ENCODE data around the gene PCNT. TPM values are rescaled to one million over a fixed set of nuclear protein-coding genes. Genes with fewer than 3 reads are reported as not detected.

PCNT gene
- total and polyA plus RNA-seq, 9 of the 15 experiments (the other 6 are each of a cell fraction or from before 2014, with no cell fraction given): 9.1 to 53.5 (median 31.3) TPM

DNA sequence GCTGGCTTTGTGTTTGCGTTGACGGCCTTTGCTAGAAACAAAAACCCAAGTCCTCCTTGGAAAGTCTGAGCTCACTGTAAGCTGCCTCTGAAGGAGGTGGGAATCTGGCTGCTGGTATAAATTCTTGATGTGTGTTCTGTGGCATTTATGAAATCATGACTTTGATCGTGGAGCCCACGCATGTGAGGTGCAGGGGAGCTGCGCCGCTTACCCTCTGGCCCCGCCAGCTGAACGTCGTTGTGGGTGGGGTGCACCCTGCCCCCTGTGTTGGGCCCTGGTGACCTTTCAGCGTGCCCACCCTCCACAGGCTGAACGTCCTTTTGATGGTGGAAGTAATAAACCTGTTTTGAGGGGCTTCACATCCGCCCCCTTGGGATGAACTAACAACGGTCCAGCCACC is 113.6 kb downstream of the PCNT start (continued):
- TF ChIP-seq, protein P1, sequence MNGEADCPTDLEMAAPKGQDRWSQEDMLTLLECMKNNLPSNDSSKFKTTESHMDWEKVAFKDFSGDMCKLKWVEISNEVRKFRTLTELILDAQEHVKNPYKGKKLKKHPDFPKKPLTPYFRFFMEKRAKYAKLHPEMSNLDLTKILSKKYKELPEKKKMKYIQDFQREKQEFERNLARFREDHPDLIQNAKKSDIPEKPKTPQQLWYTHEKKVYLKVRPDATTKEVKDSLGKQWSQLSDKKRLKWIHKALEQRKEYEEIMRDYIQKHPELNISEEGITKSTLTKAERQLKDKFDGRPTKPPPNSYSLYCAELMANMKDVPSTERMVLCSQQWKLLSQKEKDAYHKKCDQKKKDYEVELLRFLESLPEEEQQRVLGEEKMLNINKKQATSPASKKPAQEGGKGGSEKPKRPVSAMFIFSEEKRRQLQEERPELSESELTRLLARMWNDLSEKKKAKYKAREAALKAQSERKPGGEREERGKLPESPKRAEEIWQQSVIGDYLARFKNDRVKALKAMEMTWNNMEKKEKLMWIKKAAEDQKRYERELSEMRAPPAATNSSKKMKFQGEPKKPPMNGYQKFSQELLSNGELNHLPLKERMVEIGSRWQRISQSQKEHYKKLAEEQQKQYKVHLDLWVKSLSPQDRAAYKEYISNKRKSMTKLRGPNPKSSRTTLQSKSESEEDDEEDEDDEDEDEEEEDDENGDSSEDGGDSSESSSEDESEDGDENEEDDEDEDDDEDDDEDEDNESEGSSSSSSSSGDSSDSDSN (IDR thresholded peaks at IDR 0.05; ENCODE audit: borderline replicate concordance in 1 of 2, low read depth in 2 of 2, low read length in 2 of 2): no peak

DNA sequence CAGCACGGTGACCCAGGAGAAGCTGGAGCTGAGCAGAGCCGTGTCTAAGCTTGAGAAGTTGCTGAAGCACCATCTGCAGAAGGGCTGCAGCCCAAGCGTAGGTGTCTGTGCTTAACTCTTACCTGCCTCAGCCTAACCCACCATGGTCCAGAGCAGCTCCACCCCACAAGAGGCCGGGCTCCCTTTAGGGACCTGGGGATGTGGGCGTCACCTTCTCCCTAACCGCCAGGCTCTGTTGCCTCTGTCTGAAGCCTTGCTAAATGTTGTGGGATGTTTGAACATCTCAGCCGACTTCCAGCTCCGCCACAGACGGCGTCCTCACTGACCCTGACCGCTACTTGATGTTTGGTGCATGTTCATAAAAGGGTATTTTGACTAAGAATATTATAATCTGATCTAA is 114.3 kb downstream of the PCNT start:
- H3K27ac ChIP-seq (ENCODE audit: extremely low read depth, low read depth, low read length): no peak overlapping the region
- no TSS peak for BruUV-seq (replicated peaks)
- H3K27me3 ChIP-seq (ENCODE audit: control insufficient read depth in 2 of 2, insufficient read depth in 2 of 2, low read length in 2 of 2): no peaks in the 10 kb centered on the region
- 92% methylated on average over 11 of the region's 11 CpGs for WGBS (ENCODE audit: insufficient coverage, low coverage, missing lambda C conversion rate)
- no peaks in the 10 kb centered on the region for H3K9me1 ChIP-seq (ENCODE audit: control insufficient read depth, insufficient read depth, low read length)
- ChIA-PET POLR2A (interaction anchor here (1.2 kb wide), 1 partner anchor 20 kb away, joined by 3 read pairs; the partner anchor contains the start of gene DIP2A), CTCF (ENCODE audit: low intra/inter-chr PET ratio) (no interaction called here)
- no peak overlapping the region for H3K4me3 ChIP-seq
- no peak overlapping the region for H3K9ac ChIP-seq (ENCODE audit: insufficient read depth in 1 of 2, low read depth in 2 of 2, low read length in 2 of 2)
- intact Hi-C loops (cut with micrococcal nuclease): no loop called here
- H3K79me2 ChIP-seq (ENCODE audit: control insufficient read depth, insufficient read depth, low read length): no peaks in the 10 kb centered on the region
- no peak overlapping the region for H2AFZ ChIP-seq (ENCODE audit: low read depth, low read length)
- FAIRE-seq (no peak), DNase-seq (ENCODE audit: extremely low read depth in 1 of 4, low spot score in 3 of 4) (no peak), ATAC-seq (no peak)
- no peaks in the 10 kb centered on the region for H4K20me1 ChIP-seq (replicated peaks; ENCODE audit: control insufficient read depth, insufficient read depth, low read length)
- H3K4me2 ChIP-seq (ENCODE audit: insufficient read depth, low read length): no peak overlapping the region
- H3K36me3 ChIP-seq (ENCODE audit: control insufficient read depth, insufficient read depth, low read length): peaks cover 84% of the 10 kb centered on the region
- in situ Hi-C loops (cut with MboI): no loop called here
- H3K9me3 ChIP-seq (replicated peaks; ENCODE audit: control insufficient read depth, insufficient read depth, low read depth, low read length): no peaks in the 10 kb centered on the region
- TF ChIP-seq, protein P2, sequence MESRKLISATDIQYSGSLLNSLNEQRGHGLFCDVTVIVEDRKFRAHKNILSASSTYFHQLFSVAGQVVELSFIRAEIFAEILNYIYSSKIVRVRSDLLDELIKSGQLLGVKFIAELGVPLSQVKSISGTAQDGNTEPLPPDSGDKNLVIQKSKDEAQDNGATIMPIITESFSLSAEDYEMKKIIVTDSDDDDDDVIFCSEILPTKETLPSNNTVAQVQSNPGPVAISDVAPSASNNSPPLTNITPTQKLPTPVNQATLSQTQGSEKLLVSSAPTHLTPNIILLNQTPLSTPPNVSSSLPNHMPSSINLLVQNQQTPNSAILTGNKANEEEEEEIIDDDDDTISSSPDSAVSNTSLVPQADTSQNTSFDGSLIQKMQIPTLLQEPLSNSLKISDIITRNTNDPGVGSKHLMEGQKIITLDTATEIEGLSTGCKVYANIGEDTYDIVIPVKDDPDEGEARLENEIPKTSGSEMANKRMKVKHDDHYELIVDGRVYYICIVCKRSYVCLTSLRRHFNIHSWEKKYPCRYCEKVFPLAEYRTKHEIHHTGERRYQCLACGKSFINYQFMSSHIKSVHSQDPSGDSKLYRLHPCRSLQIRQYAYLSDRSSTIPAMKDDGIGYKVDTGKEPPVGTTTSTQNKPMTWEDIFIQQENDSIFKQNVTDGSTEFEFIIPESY (CRISPR knock-in tag; IDR thresholded peaks at IDR 0.05): 0 out of 2 replicates have a peak, but pooled peaks have one; percentile 12
- no peak for TF ChIP-seq CCNT2 (IDR thresholded peaks at IDR 0.05; ENCODE audit: borderline replicate concordance, extremely low read depth, insufficient read length, low read depth, low read length)
- peaks cover 0 to 12% of the 10 kb centered on the region in 2 experiments; a peak in 3 of 5 replicates for H3K4me1 ChIP-seq (replicated peaks in 1 of 2; ENCODE audit: control insufficient read depth in 2 of 2, insufficient read depth in 2 of 2, low read length in 2 of 2)
